Measurements from ENCODE around the gene DNAJC21.

DNA sequence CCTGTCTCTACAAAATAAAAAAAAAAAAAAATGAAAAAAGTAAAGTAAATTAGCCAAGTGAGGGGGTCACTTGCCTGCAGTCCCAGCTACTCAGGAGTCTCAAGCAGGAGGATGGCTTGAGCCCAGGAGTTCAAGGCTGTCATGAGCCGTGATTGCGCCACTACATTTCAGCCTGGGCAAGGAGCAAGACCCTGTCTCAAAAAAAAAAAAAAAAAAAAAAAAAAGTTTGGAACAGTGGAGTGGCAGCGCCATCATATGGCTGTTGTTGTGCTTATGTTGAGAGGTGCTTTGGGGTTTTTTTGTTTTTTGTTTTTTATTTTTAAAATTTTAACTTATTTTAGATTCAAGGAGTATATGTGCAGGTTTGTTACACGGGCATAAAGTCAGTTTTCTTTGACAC, 10.3 kb upstream of the DNAJC21 start:
- TF ChIP-seq, protein P1, sequence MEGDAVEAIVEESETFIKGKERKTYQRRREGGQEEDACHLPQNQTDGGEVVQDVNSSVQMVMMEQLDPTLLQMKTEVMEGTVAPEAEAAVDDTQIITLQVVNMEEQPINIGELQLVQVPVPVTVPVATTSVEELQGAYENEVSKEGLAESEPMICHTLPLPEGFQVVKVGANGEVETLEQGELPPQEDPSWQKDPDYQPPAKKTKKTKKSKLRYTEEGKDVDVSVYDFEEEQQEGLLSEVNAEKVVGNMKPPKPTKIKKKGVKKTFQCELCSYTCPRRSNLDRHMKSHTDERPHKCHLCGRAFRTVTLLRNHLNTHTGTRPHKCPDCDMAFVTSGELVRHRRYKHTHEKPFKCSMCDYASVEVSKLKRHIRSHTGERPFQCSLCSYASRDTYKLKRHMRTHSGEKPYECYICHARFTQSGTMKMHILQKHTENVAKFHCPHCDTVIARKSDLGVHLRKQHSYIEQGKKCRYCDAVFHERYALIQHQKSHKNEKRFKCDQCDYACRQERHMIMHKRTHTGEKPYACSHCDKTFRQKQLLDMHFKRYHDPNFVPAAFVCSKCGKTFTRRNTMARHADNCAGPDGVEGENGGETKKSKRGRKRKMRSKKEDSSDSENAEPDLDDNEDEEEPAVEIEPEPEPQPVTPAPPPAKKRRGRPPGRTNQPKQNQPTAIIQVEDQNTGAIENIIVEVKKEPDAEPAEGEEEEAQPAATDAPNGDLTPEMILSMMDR (IDR thresholded peaks at IDR 0.05; ENCODE audit: insufficient read depth, low read depth, low read length), result peak; percentile 11
- no peak for TF ChIP-seq EZH2 (IDR thresholded peaks at IDR 0.05; ENCODE audit: insufficient read depth, low read length)
